Activated T-cell treated with anti-CD3 and anti-CD28 coated beads, Interleukin-2, amount 50 U/mL, for 4 hours (primary cell): ENCODE results near the gene NRSN2. TPM values are rescaled to one million over a fixed set of nuclear protein-coding genes. Genes with fewer than 3 reads are reported as not detected.

Experiments used
- ATAC-seq, 2 donors: fragments of 200-7000 bp; cut with Tn5 transposase; one replicate each; pipeline ENCODE4 v1.10.0; 2021
- DNase-seq: peaks from one replicate; pipeline ENCODE4 v3.0.0-alpha.2; 2020
- H3K27me3 Mint-ChIP-seq: one replicate; pipeline ENCODE4 v1.8.0; 2021; ENCODE audit warnings: low read depth, mixed read lengths
- H3K36me3 Mint-ChIP-seq: one replicate; pipeline ENCODE4 v1.8.0; 2022; ENCODE audit warnings: mixed read lengths; ENCODE audit not compliant: insufficient read depth
- H3K4me1 Mint-ChIP-seq: one replicate; pipeline ENCODE4 v1.8.0; 2021; ENCODE audit warnings: low read depth, mixed read lengths
- H3K4me3 Mint-ChIP-seq: one replicate; pipeline ENCODE4 v1.8.0; 2021; ENCODE audit warnings: mild to moderate bottlenecking, moderate library complexity, mixed read lengths
- H3K9me3 Mint-ChIP-seq: one replicate; pipeline ENCODE4 v1.8.0; 2021; ENCODE audit warnings: mixed read lengths
- total RNA-seq, 3 donors: library from RNA; stranded (reverse); gene quantifications; one replicate each; pipeline ENCODE4 v1.2.1, GENCODE V29; 2021

The NRSN2 gene
- total RNA-seq, 3 donors from 2014 or later = 2.7 to 3.2 (median 2.8) TPM

GRCh38 chr20:401682-402495 lies 55.0 kb downstream of the NRSN2 start:
- DNase-seq = no peak
- peak in 1 of 2 donors; percentile 46 for ATAC-seq
- no peak overlapping the region for H3K4me3 Mint-ChIP-seq
- peaks cover 7% of the 10 kb centered on the region for H3K36me3 Mint-ChIP-seq
- no peaks in the 10 kb centered on the region for H3K27me3 Mint-ChIP-seq
- no peaks in the 10 kb centered on the region for H3K9me3 Mint-ChIP-seq
- H3K4me1 Mint-ChIP-seq = peaks cover 18% of the 10 kb centered on the region

GRCh38 chr20:402496-402885 lies 55.6 kb downstream of the NRSN2 start:
- Mint-ChIP-seq H3K27me3 (no peaks in the 10 kb centered on the region), H3K36me3 (peaks cover 4% of the 10 kb centered on the region), H3K4me1 (peaks cover 24% of the 10 kb centered on the region), H3K9me3 (no peaks in the 10 kb centered on the region), H3K4me3 (no peak overlapping the region)
- no peak for ATAC-seq
- DNase-seq = no peak

GRCh38 chr20:402898-403581 lies 56.1 kb downstream of the NRSN2 start:
- Mint-ChIP-seq H3K4me1 (peaks cover 24% of the 10 kb centered on the region), H3K36me3 (peaks cover 3% of the 10 kb centered on the region), H3K4me3 (no peak overlapping the region), H3K9me3 (no peaks in the 10 kb centered on the region), H3K27me3 (no peaks in the 10 kb centered on the region)
- ATAC-seq = no peak
- DNase-seq = no peak

- no peak for ATAC-seq
- no peaks in the 10 kb centered on the region for H3K27me3 Mint-ChIP-seq
- H3K4me1 Mint-ChIP-seq = peaks cover 24% of the 10 kb centered on the region
- no peak for DNase-seq
- peaks cover 1% of the 10 kb centered on the region for H3K36me3 Mint-ChIP-seq
- H3K9me3 Mint-ChIP-seq = no peaks in the 10 kb centered on the region
- no peak overlapping the region for H3K4me3 Mint-ChIP-seq
Measured at GRCh38 chr20:403582-403957, 56.7 kb downstream of the NRSN2 start.

- Mint-ChIP-seq H3K9me3 (no peaks in the 10 kb centered on the region), H3K36me3 (peaks cover under 1% of the 10 kb centered on the region), H3K4me3 (no peak overlapping the region), H3K27me3 (no peaks in the 10 kb centered on the region), H3K4me1 (peaks cover 26% of the 10 kb centered on the region)
- no peak for DNase-seq
- no peak for ATAC-seq
Measured at GRCh38 chr20:404088-404487, 57.2 kb downstream of the NRSN2 start.

Other genes with a start within 250 kb of the NRSN2 start
- gene DEFB126, start 204.5 kb upstream of the NRSN2 start, total RNA-seq = not detected
- gene DEFB127, start 189.7 kb upstream of the NRSN2 start, total RNA-seq = not detected
- gene DEFB128, start 157.4 kb upstream of the NRSN2 start, total RNA-seq = not detected
- not detected for gene DEFB129, start 119.9 kb upstream of the NRSN2 start, total RNA-seq
- gene DEFB132, start 89.4 kb upstream of the NRSN2 start, total RNA-seq = not detected
- 1 to 10 TPM; 2.1 to 3.2 (median 3.0) TPM for gene C20orf96, start 56.4 kb upstream of the NRSN2 start, total RNA-seq
- 10 to 100 TPM; 22.5 to 26.0 (median 25.5) TPM for gene ZCCHC3, start 49.5 kb upstream of the NRSN2 start, total RNA-seq
- gene SOX12, start 21.6 kb upstream of the NRSN2 start, total RNA-seq = 1 to 10 TPM; 3.9 to 8.5 (median 6.4) TPM
- 10 to 100 TPM; 34.6 to 45.2 (median 37.0) TPM for gene TRIB3, start 33.6 kb downstream of the NRSN2 start, total RNA-seq
- gene RBCK1, start 61.2 kb downstream of the NRSN2 start, total RNA-seq = 100 to 1,000 TPM in 2 of 3 donors, 10 to 100 TPM in 1; 87.1 to 104 (median 103) TPM
- gene TBC1D20, start 115.4 kb downstream of the NRSN2 start, total RNA-seq = 10 to 100 TPM; 21.2 to 25.5 (median 23.9) TPM
- gene CSNK2A1, start 196.7 kb downstream of the NRSN2 start, total RNA-seq = 100 to 1,000 TPM; 183 to 191 (median 187) TPM